ENCODE data around the gene CNTNAP5.

Gene CNTNAP5

DNA sequence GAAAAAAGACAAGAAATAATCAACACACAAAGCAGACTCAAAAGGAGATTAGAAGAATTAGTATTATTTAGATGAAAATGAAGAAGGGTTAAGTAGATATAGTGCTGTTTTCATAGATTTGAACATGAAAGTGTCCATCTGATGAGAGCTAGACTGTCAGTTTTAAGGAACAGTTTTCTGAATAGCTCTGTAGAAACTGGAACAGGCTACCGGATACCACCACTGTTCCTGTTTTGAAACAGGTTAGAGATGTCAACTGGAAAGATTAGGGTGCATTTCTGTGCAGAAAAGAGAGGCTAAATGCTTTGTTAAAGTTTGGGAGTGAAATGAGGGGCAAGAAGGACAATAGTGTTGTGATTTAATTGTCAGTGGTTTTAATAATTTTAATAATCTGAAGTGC, 908.8 kb downstream of the CNTNAP5 start:
- no peak for DNase-seq (ENCODE audit: insufficient read length, low spot score)
- no peak for FAIRE-seq

DNA sequence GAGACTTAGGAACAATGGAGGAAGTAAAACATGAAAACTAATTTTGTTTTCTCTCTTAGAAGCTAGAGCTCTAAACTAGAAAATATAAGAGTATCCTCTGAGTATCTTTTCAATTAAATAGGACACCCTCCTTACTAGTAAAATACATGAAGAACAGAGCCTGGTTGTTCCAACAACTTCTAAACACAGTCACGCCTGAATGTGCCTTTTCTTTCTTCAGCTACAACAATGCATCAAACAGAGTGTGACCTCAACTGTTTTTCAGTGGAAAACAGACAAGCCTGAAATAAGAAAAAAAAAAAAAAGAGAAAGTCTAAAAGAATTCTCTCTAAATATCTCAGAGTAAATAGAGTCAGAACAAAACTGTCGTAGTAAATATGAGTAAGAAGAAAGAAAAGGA, 928.8 kb downstream of the CNTNAP5 start:
- no peak for DNase-seq (ENCODE audit: insufficient read length, low spot score)

DNA sequence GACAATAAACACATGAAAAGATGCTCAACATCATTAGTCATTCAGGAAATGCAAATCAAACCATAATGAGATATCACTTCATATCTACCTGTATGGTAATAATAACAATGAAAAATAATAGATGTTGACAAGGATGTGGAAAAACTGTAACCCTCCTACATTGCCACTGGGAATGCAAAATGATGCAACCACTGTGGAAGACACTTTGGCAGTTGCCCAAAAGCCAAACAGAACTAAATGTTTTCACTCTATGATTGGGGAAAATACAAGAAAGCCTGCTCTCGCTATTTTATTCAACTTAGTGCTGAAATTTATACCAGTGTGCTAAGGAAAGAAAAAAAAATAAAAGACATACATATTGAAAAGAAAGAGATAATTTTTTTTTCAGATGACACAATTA, 934.5 kb downstream of the CNTNAP5 start:
- no peak for DNase-seq (ENCODE audit: insufficient read length, low spot score)
- FAIRE-seq = no peak

More for the DNA sequence above, 928.8 kb downstream of the CNTNAP5 start:
- no peak for FAIRE-seq

DNA sequence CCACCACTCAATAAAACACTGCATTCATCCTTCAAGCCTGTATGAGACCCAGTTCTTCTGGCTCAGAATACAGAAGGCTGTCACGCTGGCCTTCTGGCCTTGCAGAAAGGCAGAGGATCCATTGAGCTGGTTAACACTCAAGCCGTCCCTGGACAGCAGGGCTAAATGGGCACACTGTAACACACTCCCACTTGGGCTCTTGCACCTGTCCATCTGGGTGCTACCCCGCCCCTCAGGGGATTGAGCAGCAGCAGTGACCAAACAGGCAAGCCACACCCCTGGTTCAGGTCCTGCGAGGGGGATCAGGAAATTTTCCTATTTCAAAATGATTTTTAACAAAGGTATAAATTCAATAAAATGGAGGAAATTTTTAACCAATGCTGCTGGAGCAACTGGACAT, 936.0 kb downstream of the CNTNAP5 start:
- DNase-seq (ENCODE audit: insufficient read length, low spot score) (no peak), FAIRE-seq (no peak)

All from GM19239 (cell line).